Fibroblast of mammary gland (primary cell): Measurements from ENCODE around the gene FBXL14.

ENCODE experiments used
- DNase-seq: peaks from one replicate; pipeline ENCODE4 v3.0.0-alpha.2; 2010; ENCODE audit warnings: low read depth
- H3K4me3 ChIP-seq: 2 replicates; pipeline ENCODE4 v1.5.1; 2011; ENCODE audit warnings: low read depth, mild to moderate bottlenecking, low read length, moderate library complexity; ENCODE audit not compliant: control insufficient read depth
- CTCF ChIP-seq: conservative IDR thresholded peaks from 2 replicates; pipeline ENCODE4 v1.5.1; 2011; ENCODE audit warnings: low read depth, low read length, inconsistent platforms; ENCODE audit not compliant: control insufficient read depth, insufficient read depth

The FBXL14 gene

GRCh38 chr12:1611803-1612572 lies 17.6 kb upstream of the FBXL14 start:
- H3K4me3 ChIP-seq = peak overlapping the region; percentile 21
- no peak for TF ChIP-seq CTCF
- peak; percentile 97 for DNase-seq

- DNase-seq = no peak
- no peak for TF ChIP-seq CTCF
- H3K4me3 ChIP-seq = no peak overlapping the region
These were observed 15.8 kb upstream of the FBXL14 start for GRCh38 chr12:1610072-1610643.

- no peak for DNase-seq
- no peak for TF ChIP-seq CTCF
- no peak overlapping the region for H3K4me3 ChIP-seq
These were observed 14.3 kb upstream of the FBXL14 start for GRCh38 chr12:1608713-1609119.

GRCh38 chr12:1607940-1608712 lies 13.7 kb upstream of the FBXL14 start:
- peak; percentile 28 for DNase-seq
- TF ChIP-seq CTCF = no peak
- no peak overlapping the region for H3K4me3 ChIP-seq

GRCh38 chr12:1606021-1606622 lies 11.7 kb upstream of the FBXL14 start:
- H3K4me3 ChIP-seq = peak overlapping the region; percentile 39
- no peak for TF ChIP-seq CTCF

GRCh38 chr12:1605129-1606020 lies 11.0 kb upstream of the FBXL14 start:
- peak overlapping the region; percentile 39 for H3K4me3 ChIP-seq
- peak; percentile 85 for DNase-seq
- peak; percentile 76 for TF ChIP-seq CTCF

More at GRCh38 chr12:1606021-1606622, 11.7 kb upstream of the FBXL14 start:
- DNase-seq = peak; percentile 90
